Measurements from ENCODE around the gene MAN1C1. TPM values are rescaled to one million over a fixed set of nuclear protein-coding genes. Genes with fewer than 3 reads are reported as not detected.

MAN1C1 gene
- total and polyA plus RNA-seq, 2 donors (not counting 3 experiments of a cell fraction or from before 2014, with no cell fraction given) = 1.5 to 4.0 TPM

- ChIA-PET CTCF (interaction anchor here (0.7 to 1.9 kb wide), 3 partner anchors 23 to 130 kb away, joined by 3 to 5 read pairs (median 4); no protein-coding TSS in a partner anchor), POLR2A (no interaction called here)
- Histone ChIP-seq H3K4me3 (replicated peaks in 1 of 3; ENCODE audit: insufficient read depth in 1 of 3, low read depth in 1 of 3, low read length in 3 of 3) (no peak overlapping the region), H3K36me3 (ENCODE audit: control insufficient read depth in 2 of 2, extremely low read depth in 1 of 2, insufficient read depth in 2 of 2, low read length in 2 of 2) (no peaks in the 10 kb centered on the region), H3K27ac (ENCODE audit: insufficient read depth, low read depth, low read length) (no peak overlapping the region), H3K9me1 (replicated peaks; ENCODE audit: control insufficient read depth, extremely low read depth, insufficient read depth, low read length) (no peaks in the 10 kb centered on the region), H2AFZ (ENCODE audit: low read depth, low read length) (no peak overlapping the region), H3K9ac (replicated peaks; ENCODE audit: extremely low read depth, insufficient read depth, low read length) (no peak overlapping the region), H3K27me3 (ENCODE audit: control insufficient read depth in 2 of 2, insufficient read depth in 2 of 2, low read length in 2 of 2) (peaks cover 2 to 17% of the 10 kb centered on the region in 2 experiments), H3K9me3 (replicated peaks; ENCODE audit: control insufficient read depth, insufficient read depth, low read length) (no peaks in the 10 kb centered on the region), H3K79me2 (ENCODE audit: control insufficient read depth, insufficient read depth, low read length) (no peaks in the 10 kb centered on the region), H4K20me1 (replicated peaks; ENCODE audit: control insufficient read depth, extremely low read depth, insufficient read depth, low read length) (no peaks in the 10 kb centered on the region), H3K4me1 (ENCODE audit: control insufficient read depth, extremely low read depth, insufficient read depth, low read length) (no peaks in the 10 kb centered on the region), H3K4me2 (ENCODE audit: insufficient read depth, low read length) (no peak overlapping the region)
- BruUV-seq (replicated peaks) = no TSS peak
- FAIRE-seq (no peak), DNase-seq (ENCODE audit: low read depth, low spot score) (peak; percentile 28)
- dilution Hi-C loops (cut with MboI; ENCODE audit: extremely low pct_ligation_motif_present, low sequenced_read_pairs) = no loop called here
- TF ChIP-seq MYC (IDR thresholded peaks at IDR 0.05; ENCODE audit: low read depth, low read length) = no peak
- intact Hi-C loops (cut with micrococcal nuclease) = no loop called here
Measured at GRCh38 chr1:25631750-25632485, 15.3 kb downstream of the MAN1C1 start.

DNA sequence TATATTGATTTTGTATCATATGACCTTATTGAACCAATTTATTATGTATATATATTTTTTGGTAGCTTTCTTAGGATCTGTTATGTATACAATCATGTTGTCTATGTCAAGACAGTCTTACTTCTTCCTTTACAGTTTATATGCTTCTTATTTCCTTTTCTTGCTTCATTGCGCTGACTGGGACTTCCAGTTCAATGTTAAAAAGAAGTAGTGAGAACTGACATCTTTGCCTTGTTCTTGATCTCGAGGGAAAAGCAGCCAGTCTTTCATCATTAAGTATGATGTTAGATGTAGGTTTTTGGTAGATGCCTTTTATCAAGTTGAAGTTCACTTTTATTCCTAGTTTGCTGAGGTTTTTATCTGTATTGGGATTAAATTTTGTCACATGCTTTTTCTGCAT is 17.5 kb downstream of the MAN1C1 start:
- intact Hi-C loops (cut with micrococcal nuclease) = no loop called here

More for the DNA sequence above, 17.5 kb downstream of the MAN1C1 start:
- H3K4me3 ChIP-seq (replicated peaks in 1 of 3; ENCODE audit: insufficient read depth in 1 of 3, low read depth in 1 of 3, low read length in 3 of 3) = no peak overlapping the region
- H3K36me3 ChIP-seq (ENCODE audit: control insufficient read depth in 2 of 2, extremely low read depth in 1 of 2, insufficient read depth in 2 of 2, low read length in 2 of 2) = no peaks in the 10 kb centered on the region
- FAIRE-seq (no peak), DNase-seq (ENCODE audit: low read depth, low spot score) (no peak)
- dilution Hi-C loops (cut with MboI; ENCODE audit: extremely low pct_ligation_motif_present, low sequenced_read_pairs) = no loop called here
- no TSS peak for BruUV-seq (replicated peaks)
- H2AFZ ChIP-seq (ENCODE audit: low read depth, low read length) = no peak overlapping the region
- H3K4me2 ChIP-seq (ENCODE audit: insufficient read depth, low read length) = no peak overlapping the region
- TF ChIP-seq MYC (IDR thresholded peaks at IDR 0.05; ENCODE audit: low read depth, low read length) = no peak
- TF ChIP-seq, protein P1, sequence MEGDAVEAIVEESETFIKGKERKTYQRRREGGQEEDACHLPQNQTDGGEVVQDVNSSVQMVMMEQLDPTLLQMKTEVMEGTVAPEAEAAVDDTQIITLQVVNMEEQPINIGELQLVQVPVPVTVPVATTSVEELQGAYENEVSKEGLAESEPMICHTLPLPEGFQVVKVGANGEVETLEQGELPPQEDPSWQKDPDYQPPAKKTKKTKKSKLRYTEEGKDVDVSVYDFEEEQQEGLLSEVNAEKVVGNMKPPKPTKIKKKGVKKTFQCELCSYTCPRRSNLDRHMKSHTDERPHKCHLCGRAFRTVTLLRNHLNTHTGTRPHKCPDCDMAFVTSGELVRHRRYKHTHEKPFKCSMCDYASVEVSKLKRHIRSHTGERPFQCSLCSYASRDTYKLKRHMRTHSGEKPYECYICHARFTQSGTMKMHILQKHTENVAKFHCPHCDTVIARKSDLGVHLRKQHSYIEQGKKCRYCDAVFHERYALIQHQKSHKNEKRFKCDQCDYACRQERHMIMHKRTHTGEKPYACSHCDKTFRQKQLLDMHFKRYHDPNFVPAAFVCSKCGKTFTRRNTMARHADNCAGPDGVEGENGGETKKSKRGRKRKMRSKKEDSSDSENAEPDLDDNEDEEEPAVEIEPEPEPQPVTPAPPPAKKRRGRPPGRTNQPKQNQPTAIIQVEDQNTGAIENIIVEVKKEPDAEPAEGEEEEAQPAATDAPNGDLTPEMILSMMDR (IDR thresholded peaks at IDR 0.05; ENCODE audit: extremely low read depth in 1 of 2, insufficient read depth in 1 of 2, low read depth in 1 of 2, low read length in 2 of 2) = no peak
- TF ChIP-seq POLR2A (IDR thresholded peaks at IDR 0.05; ENCODE audit: low read depth, low read length) = no peak
- H3K79me2 ChIP-seq (ENCODE audit: control insufficient read depth, insufficient read depth, low read length) = no peaks in the 10 kb centered on the region
- no peaks in the 10 kb centered on the region for H3K9me3 ChIP-seq (replicated peaks; ENCODE audit: control insufficient read depth, insufficient read depth, low read length)
- no peaks in the 10 kb centered on the region for H4K20me1 ChIP-seq (replicated peaks; ENCODE audit: control insufficient read depth, extremely low read depth, insufficient read depth, low read length)
- H3K27me3 ChIP-seq (ENCODE audit: control insufficient read depth in 2 of 2, insufficient read depth in 2 of 2, low read length in 2 of 2) = peaks cover 6 to 17% of the 10 kb centered on the region in 2 experiments
- H3K9me1 ChIP-seq (replicated peaks; ENCODE audit: control insufficient read depth, extremely low read depth, insufficient read depth, low read length) = no peaks in the 10 kb centered on the region
- H3K4me1 ChIP-seq (ENCODE audit: control insufficient read depth, extremely low read depth, insufficient read depth, low read length) = no peaks in the 10 kb centered on the region
- CTCF ChIA-PET = no interaction called here
- H3K9ac ChIP-seq (replicated peaks; ENCODE audit: extremely low read depth, insufficient read depth, low read length) = no peak overlapping the region
- POLR2A ChIA-PET = no interaction called here
- no peak overlapping the region for H3K27ac ChIP-seq (ENCODE audit: insufficient read depth, low read depth, low read length)

Measured in endothelial cell of umbilical vein (primary cell).